ENCODE measurements around the gene MAPK14. TPM values are rescaled to one million over a fixed set of nuclear protein-coding genes. Genes with fewer than 3 reads are reported as not detected.

The MAPK14 gene
- total RNA-seq, 1 donor from 2014 or later = 67.9 TPM

GRCh38 chr6:36116943-36117342 lies 89.3 kb downstream of the MAPK14 start:
- ATAC-seq (no peak), DNase-seq (no peak)
- Histone ChIP-seq H3K27ac (no peak overlapping the region), H3K27me3 (ENCODE audit: low read depth) (no peaks in the 10 kb centered on the region), H3K36me3 (no peaks in the 10 kb centered on the region), H3K9me3 (no peaks in the 10 kb centered on the region), H3K4me3 (no peak overlapping the region), H3K4me1 (peaks cover 30% of the 10 kb centered on the region)
- no peak for TF ChIP-seq CTCF (IDR thresholded peaks at IDR 0.05)
- intact Hi-C loops (cut with DNase I) = no loop called here

- no peak for DNase-seq
- intact Hi-C loops (cut with DNase I) = no loop called here
- Histone ChIP-seq H3K27me3 (ENCODE audit: low read depth) (no peaks in the 10 kb centered on the region), H3K27ac (peak overlapping the region; percentile 21), H3K4me1 (peaks cover 30% of the 10 kb centered on the region), H3K4me3 (no peak overlapping the region), H3K36me3 (no peaks in the 10 kb centered on the region), H3K9me3 (no peaks in the 10 kb centered on the region)
- ATAC-seq = no peak
- TF ChIP-seq CTCF (IDR thresholded peaks at IDR 0.05) = no peak
Observed at GRCh38 chr6:36117658-36118549, 90.3 kb downstream of the MAPK14 start.

- TF ChIP-seq CTCF (IDR thresholded peaks at IDR 0.05) = no peak
- peak overlapping the region; percentile 21 for H3K27ac ChIP-seq
- H3K9me3 ChIP-seq = no peaks in the 10 kb centered on the region
- DNase-seq = peak; percentile 67
- H3K4me3 ChIP-seq = no peak overlapping the region
- H3K27me3 ChIP-seq (ENCODE audit: low read depth) = no peaks in the 10 kb centered on the region
- H3K4me1 ChIP-seq = peaks cover 36% of the 10 kb centered on the region
- intact Hi-C loops (cut with DNase I) = no loop called here
- H3K36me3 ChIP-seq = no peaks in the 10 kb centered on the region
- peak; percentile 58 to 79 for ATAC-seq
Observed at GRCh38 chr6:36118550-36119107, 91.0 kb downstream of the MAPK14 start.

DNA sequence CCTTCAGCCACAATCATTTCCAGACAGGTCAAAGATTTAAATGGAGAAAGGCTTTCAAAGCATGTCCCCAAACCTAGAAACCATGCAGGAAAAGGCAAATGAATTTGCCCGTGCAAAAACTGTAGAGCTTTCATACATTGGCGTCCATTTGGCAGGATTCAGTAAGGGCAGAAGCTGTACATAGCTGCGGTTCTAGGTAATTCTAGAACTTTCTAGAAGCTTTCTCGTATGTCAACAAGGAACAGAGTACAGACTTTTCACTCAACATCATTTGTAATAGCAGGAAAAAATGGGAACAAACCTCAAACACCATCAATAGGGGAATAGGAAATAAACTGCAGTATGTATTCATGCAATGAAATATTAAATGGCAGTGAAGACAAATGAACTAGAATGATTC lies 91.6 kb downstream of the MAPK14 start:
- no peak for TF ChIP-seq CTCF (IDR thresholded peaks at IDR 0.05)
- no peak for DNase-seq
- intact Hi-C loops (cut with DNase I) = no loop called here
- H3K9me3 ChIP-seq = no peaks in the 10 kb centered on the region
- H3K27me3 ChIP-seq (ENCODE audit: low read depth) = no peaks in the 10 kb centered on the region
- H3K27ac ChIP-seq = no peak overlapping the region
- H3K36me3 ChIP-seq = no peaks in the 10 kb centered on the region
- ATAC-seq = no peak
- peaks cover 40% of the 10 kb centered on the region for H3K4me1 ChIP-seq
- H3K4me3 ChIP-seq = no peak overlapping the region

GRCh38 chr6:36120018-36120417 lies 92.4 kb downstream of the MAPK14 start:
- intact Hi-C loops (cut with DNase I) = no loop called here
- H3K4me1 ChIP-seq = peaks cover 43% of the 10 kb centered on the region

More at GRCh38 chr6:36120018-36120417, 92.4 kb downstream of the MAPK14 start:
- no peak for DNase-seq
- no peak for TF ChIP-seq CTCF (IDR thresholded peaks at IDR 0.05)
- no peaks in the 10 kb centered on the region for H3K27me3 ChIP-seq (ENCODE audit: low read depth)
- H3K4me3 ChIP-seq = no peak overlapping the region
- ATAC-seq = no peak
- peak overlapping the region; percentile 74 for H3K27ac ChIP-seq
- no peaks in the 10 kb centered on the region for H3K36me3 ChIP-seq
- H3K9me3 ChIP-seq = no peaks in the 10 kb centered on the region
